ENCODE measurements around the gene MAMLD1.

MAMLD1 gene

DNA sequence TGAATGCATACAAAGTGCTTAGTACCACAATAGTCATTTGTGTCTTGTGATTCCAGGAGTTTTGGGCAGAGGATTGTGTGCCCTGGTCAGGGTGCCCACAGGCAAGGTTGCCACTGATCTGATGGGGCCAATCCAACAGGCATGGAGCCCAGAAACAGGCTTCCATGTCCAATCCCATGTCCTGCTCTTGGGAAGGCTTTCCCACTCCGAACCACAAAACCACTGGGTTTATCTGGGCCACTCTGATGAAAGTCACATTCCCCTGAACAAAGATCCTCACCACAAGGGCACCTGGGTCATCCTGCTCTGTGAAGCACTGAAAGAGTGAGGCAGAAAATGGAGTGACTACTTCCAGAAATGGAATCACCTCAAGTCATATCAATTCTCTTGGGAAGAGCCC, 96.9 kb downstream of the MAMLD1 start:
- no peak for DNase-seq (ENCODE audit: low read depth in 2 of 2)

DNA sequence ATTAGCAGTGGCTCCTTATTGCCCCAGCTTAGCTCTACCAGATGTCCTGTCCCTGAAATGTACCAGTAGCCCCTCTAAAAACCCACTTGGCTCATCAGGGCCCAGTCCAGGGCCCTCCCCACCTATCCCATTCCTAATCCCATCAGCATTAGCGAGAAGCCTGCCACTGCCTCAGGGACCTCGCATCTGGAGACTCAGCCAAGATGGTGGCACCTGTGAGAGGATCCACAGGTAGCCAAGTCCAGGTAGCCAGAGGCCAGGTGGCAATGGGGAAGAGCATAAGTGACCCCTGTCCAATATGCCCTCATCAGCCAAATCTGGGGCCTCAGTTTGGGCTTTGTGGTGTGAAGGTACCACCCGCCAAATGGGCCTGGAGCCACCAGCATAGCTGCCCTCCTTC, 97.7 kb downstream of the MAMLD1 start:
- no peak for DNase-seq (ENCODE audit: low read depth in 2 of 2)

DNA sequence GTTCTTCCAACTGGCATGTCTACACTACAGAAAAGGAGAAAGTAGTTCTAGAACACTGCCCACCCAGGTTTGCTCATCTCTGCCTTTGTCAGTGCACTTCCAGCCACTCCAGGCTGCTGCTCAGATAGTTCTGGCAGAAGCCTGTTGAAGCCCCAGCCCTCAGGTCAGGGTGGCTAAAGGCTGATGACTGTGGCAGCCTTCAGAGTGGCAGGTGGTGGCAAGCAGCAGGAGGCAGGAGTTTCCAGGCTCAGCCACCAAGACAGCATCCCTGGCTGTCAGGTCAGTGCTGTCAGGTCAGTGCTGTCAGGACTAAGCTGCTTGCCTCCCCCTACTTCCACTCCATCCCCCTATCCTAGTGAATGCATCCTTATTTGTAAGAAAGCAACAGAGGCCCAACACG, 100.4 kb downstream of the MAMLD1 start:
- DNase-seq (ENCODE audit: low read depth in 2 of 2): no peak

DNA sequence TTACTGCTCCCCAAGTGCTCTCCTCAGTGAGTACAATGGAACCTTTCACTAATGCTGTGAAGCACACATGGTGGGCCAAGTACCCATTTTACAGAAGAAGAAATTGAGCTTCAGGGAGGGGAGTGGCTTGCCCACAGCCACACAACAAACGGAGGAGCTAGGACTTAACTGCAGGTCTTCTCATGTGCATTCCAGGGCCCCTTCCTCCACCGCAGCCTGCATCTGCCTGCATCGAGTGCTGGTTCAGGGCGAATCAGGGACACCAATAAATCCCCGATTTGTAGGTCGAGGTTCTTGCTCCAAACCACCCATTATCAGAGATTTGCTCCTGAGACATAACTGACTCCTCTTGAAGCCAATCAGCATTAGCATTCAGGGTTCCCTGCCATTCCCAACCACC, 100.9 kb downstream of the MAMLD1 start:
- DNase-seq (ENCODE audit: low read depth in 2 of 2): no peak

DNA sequence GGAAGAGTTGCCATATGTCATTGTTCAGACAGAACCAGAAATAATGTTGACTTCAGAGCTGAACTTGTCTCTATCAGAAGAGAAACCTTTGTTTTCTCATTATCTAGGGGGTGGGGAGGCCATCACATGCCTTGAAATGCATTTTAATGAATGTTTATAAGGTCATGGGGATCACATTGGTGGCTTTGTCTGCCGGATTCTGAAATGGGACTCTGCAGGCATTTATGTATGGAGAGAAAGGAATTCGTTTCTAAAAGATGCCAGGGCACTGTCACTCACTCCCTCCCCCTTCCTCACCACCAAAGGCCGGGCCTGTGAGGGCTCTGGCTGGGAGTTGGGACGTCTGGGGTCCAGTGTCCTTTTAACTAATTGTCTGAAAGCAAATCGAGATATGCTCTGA, 102.2 kb downstream of the MAMLD1 start:
- no peak for DNase-seq (ENCODE audit: low read depth in 2 of 2)

DNA sequence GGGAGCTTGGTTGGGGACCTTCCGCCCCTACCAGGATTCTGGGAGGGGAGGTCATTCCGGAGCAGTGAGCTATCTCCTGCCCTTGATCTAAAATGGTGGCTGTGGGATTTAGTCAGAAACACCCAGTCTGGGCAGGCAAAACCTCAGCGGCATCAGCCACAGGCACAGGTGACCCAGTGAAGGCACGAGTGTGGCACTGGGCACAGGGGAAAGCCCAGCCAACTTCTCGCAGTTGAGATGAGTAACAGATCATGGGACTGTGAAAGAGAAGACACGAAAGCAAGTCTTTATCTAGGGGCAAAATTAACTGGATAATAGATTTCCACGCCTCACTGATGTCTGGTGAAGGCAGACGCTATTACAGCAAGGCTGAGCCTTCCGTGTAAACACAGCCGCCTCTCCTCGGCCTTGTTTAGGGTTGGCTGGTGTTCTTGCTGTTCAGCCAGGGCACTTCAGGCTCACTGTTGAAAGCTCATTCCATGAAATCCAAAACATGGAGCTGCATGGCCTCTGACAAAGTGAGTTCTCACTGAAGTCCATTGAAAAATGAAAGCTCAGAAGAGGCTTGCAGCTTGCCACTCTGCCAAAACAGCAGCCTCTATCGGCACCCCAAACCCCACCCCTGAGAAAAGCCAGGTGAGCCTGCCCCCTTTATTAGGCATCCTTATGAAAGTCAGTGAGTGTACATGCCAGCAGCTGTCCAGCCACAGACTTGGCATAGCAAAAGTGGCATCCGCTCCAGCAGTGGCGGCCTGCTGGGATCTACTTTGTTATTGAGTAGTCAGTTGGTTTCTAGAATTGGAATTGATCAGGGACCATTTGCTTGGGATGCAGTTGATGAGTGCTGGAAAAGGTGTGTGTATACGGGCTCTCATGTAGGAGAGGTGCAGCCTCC, 103.0 kb downstream of the MAMLD1 start:
- DNase-seq (ENCODE audit: low read depth in 2 of 2): no peak

DNA sequence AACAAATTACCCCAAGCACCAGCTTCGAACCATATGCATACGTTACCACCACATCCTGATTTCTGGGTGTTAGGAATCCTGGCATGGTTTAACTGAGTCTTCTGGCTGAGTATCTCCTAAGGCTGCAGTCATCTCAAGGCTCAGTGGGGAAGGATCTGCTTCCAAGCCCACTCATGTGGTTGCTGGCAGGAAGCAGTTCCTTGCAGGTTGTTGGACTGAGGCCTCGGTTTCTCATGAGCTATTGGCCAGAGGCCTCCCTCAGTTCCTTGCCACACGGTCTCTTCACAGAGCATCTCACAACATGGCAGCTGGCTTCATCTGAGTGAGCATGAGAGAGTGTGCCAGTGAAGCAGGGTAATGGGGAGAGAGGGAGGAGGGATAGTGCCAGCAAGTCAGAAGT, 109.2 kb downstream of the MAMLD1 start:
- no peak for DNase-seq (ENCODE audit: low read depth in 2 of 2)

DNA sequence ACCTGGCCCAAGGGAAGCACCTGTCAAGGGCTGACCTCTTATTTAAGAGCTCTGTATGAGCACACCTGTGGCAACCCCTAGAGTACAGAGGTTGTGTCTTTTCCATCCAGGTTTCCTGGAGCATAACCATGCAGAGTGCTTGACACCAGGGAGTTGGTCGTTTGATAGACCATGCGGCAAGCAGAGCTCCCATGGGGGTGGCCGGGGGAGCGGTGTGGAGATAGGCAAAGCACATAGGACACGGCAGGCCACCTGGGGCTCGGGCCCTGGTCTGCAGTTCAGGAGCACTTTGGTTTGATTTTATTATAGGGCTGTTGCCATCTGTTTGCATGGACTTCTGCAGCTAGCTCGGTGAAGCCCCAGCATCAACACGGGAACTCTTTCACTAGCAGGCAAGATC, 110.3 kb downstream of the MAMLD1 start:
- DNase-seq (ENCODE audit: low read depth in 2 of 2): no peak

DNA sequence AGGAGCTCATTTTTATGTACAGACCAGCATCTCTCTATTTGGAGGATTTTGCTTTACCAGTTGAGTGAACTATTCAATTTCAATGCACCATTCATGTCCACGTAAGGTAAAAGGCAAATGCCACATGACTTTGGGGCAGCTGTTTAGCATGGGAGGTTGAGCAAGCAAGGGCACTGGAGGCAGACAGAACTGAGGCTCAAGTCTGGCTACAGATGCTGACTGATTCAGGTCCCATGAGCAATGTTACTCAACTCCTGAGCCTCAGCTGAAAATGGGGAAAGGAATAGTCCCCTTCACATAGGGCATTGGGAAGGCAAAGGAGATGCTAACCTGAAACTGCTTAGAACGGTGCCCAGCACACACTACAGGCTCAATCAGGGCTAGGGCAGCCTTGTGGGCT, 112.3 kb downstream of the MAMLD1 start:
- DNase-seq (ENCODE audit: low read depth in 2 of 2): no peak

DNA sequence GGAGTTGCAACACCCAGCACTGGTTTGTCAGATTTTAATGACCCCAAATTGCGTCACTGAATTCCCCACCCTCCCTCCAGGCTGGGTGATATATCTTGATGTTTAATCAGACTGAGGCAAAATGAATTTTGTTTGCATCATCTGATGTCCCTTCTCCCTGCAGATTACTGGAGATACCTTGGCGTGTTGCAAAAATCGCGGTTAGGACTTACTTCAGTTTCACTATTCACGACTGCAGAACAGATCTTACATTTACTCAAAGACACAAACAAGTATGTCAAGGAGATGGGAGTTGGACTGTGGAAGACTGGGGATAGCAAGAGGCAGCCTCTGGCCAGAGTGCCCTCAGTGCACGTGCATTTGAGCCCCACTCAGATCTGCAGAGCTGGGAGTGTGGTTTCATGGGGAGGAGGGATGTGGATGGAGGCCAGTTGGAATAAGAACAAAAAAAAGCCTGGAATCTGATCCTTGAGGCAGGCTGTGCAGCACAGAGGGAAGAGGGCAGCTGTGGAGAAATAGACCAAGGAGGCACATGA, 113.1 kb downstream of the MAMLD1 start:
- no peak for DNase-seq (ENCODE audit: low read depth in 2 of 2)

DNA sequence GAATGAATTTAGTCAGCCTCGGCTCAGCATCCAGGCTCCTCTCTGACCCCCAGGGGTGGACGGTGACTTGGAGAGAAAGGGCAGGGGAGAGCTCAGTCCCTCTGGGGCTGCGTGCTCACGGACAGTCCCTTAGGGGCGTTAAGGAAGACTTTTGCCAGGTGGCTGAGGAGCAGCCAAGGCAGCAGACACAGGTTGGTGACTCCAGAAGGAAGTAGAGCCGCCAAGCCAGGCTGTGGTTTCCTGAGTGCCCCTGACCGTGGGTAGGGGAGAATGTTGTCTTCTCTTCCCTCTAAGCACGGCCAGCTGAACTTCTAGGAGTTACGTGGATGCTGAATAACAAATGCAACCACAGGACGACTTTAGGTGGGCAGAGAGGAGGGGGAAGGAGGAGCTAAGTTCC, 114.3 kb downstream of the MAMLD1 start:
- DNase-seq (ENCODE audit: low read depth in 2 of 2): no peak

DNA sequence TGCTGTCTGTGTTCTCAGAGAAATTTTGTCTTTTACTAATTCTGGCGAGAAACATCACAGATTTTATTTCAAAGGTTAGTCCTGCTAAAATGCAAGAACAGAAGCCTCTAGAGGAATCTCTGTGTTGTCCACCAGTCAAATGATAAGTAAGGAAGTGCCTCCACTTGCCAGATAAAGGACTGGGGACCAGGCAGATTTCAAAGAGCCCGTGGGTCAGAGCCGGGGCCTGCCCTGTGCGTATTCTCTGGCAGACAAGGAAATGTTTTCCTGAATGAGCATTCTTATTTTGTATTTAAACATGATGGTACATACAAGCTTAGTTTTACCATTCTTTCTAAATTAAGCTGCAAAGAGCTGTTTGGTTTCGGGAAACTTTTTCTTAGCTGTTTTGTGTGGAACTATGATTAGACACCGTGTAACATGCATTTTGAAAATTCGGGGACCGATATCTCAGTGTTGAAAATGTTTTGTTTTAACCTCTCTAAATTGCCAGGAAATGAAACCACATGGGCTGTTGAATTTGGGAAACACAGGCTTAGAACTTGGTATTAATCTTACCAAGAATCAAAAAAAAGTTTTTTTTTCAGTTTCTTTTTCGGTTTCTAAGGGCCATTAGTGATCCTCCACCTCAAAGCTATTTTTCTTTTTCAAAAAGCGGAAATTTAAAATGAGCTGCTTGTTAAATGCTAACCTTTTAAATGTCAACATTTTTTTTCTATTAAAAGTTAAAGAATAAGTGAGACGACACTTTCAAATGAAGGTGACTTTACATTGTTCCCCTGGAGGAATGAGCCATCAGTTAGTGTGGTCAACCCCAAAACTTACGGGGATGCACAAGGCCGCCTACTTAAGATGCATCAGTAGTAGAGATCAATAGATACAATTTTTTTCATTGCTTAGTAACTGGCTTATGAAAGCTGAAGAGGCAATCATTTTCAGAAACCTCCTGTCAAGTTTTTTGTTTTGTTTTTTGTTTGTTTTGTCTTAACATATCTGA, 115.7 kb downstream of the MAMLD1 start:
- DNase-seq (ENCODE audit: low read depth in 2 of 2): no peak

DNA sequence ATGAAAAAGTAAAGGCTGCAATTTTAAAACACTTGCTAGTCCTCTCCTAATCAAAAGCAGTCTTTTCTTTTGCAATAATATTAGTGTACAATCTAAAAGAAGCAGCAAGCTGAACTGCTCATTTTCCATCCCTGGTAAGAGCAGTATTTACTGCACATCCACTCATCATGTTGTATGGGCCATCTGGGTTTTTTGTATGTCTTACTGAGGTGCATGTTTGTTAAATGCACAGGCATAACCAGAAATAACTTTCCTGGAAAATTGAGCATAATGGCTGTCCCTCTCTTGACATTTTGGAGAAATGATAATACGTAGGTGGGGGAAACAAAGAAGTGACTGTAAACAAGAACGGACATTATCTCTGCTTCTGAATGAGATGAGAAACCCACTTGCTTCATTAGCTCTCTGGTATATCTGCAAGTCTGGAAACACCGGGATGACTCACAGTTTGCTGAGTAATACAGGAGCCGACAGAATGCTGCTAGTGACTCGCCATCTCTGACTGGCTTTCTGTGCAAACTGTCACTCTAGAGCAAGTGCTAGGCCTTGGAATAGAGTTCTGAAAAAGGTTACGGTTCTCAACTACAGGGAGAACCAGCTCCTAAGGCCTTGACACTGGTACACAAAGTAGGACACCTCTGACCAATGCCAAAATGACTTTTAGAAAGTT, 119.6 kb downstream of the MAMLD1 start:
- no peak for DNase-seq (ENCODE audit: low read depth in 2 of 2)

DNA sequence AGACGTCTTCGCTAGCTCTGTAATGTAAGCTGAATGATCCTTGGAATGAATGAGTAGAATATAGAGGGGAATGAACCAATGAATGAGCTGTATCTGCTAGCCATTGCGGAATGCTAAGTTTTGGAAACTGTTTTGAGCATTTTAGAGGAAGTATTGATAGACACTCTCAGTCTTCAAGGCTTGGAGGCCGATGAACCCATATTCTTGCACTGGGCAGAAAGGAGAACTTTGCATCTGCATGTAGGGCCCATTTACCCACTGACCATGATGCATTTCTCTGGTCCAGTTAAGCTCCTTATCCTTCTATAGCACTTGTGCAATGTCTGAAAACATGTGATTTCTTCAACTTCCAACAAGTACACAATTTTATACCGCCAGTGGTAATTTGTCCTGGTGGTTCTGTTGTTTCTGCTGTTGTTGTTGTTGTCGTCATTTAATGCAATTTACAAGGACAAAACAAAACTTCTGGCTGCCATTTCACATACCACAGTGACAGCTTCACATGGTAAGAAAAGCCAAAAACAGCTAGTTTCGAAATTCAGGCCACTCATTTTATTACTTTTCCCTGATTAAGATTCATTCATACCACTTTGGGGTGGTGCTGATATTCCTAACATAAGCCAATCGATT, 120.4 kb downstream of the MAMLD1 start:
- no peak for DNase-seq (ENCODE audit: low read depth in 2 of 2)

DNA sequence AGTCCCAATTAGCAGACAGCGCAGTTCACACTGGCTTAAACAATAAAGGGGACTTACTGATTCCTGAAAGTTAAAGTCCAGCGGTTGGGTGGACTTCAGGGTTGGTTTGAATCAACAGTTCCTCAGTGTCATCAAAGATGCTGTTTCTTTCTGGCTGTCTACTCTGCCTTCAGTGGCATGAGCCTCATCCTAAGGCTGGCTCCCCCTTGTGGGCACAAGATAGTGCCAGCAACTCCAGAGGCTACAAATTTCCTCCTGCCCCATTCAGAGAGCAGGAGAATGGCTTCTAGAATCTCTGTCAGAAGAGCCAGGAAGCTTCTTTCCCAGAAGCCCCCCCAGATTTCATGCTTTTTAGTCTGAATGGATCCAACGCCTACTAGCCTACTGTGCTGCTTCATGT, 122.9 kb downstream of the MAMLD1 start:
- DNase-seq (ENCODE audit: low read depth in 2 of 2): no peak

DNA sequence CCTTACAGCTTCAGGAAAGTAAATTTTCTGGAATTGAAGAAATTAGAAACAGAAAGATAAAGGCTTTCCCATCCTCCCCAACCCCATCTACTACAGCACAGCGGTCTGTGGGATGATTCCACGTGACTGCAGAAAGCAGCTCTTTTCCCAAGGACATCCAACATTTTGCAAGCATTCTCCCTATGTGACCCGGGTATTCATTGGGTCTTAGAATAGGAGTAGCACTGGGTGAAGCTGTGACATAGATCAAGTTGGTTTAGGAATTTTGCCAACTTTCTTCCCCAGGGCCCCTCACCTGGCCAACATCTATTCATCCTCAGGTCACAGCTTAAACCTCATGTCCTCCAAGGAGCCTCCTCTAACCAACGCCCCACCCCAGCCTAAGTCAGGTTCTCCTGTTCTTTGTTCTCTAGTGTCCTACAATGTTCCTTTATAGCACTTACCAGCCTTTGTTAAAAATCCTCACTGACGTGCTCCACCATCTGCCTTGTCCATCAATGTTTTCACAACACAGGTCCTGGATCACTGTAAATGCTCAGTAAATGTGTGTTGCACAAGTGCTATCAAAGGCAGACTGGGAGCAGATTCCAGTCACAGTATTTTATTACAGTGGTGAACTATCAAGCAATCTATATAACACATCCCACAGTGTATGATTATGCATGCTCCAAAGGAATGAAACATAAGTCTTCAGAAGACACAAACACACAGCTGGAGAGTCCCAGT, 124.4 kb downstream of the MAMLD1 start:
- DNase-seq (ENCODE audit: low read depth in 2 of 2): no peak

DNA sequence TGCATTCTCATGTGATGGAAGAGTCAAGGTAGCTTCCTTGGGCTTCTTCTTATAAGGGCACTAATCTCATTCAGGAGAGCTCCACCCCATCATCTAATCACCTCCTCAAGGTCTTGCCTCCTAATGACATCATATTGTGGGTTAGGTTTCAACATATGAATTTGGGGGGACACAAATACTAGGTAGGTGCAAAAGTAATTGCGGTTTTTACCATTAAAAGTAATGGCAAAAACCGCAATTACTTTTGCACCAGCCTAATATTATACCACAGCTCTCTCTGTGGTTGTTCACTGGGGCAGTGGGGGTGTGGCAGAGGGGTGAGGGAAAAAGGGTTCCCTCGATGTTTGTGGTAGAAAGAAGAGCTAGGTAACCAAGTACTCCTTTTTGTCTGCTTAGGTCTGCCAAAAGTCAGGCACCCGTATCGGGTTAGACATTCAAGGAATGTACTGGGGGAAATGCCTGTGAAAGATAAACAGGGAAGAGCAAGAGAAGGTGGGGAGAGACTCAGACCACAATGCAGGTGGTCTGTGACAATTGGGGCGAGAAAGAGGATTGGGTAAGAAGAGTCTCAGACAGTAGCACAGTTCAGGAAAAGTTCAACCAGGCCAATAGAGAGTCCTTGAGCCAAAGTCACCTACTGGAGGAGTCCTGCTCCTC, 126.4 kb downstream of the MAMLD1 start:
- DNase-seq (ENCODE audit: low read depth in 2 of 2): no peak

DNA sequence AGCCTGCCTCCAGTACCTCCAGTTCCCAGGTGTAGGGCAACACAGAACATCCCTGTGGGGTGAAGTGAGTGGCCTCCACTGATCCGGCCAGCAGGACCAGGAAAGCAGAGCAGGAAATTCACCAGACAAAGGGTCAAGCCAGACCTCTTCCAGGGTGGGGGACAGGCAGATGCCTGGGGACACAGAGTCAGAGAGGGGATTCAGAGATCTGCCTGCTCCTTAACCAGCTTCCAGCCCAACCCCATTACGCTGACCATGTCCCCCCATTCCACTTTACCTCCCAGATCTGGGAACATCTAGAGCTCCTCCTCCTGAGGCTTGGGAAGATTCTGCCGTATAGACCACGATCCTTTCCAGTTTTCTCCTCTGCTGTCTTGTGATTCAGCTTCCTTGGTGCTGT, 132.4 kb downstream of the MAMLD1 start:
- DNase-seq (ENCODE audit: low read depth in 2 of 2): no peak

DNA sequence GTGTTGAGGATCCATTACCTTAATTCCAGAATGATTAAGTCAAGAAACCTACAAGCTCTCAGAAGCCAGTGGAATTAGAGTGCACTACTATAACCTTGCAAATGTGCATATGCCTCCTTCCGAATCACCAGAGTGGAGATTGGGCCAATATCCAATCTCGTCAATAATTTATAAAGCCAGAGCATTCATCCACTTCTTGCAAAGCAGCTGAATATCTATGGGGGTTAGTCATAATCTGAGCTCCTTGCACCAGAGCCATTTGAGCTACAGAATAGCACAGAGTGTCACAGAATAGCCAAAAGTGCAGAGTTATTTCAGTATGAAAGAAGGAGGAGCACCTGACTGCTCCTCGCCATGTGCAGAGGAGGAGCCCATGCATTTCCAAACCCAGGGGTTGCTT, 136.1 kb downstream of the MAMLD1 start:
- DNase-seq (ENCODE audit: low read depth in 2 of 2): no peak

DNA sequence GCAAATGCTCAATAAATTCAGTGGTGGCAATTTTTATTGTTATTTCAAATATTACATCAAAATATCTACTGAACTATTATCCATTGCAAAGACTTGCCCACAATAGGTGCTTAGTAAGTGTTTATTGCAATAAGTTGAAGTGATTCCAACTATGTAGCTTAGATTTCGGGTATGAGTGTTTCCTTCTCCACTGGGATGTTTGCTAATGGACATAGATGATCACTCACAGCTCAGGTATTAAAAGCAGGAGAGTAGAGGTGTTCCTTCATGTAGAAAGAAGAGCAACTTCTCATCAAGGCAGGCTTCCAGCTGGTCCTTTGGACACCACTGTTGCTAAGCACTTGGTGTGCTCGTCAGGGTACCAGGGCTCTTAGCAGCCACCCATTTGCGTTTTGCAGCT, 139.0 kb downstream of the MAMLD1 start:
- no peak for DNase-seq (ENCODE audit: low read depth in 2 of 2)

Data from stimulated activated CD8-positive, alpha-beta memory T cell treated with anti-CD3 and anti-CD28 coated beads, Interleukin-7, amount 100 ng/mL, for 1 hour (primary cell).